PFSK-1 (cell line): ENCODE data around the gene FAM151B.

Experiments
- FOXP2 ChIP-seq: optimal IDR thresholded peaks from 2 replicates; pipeline ENCODE3; 2011; ENCODE audit warnings: borderline replicate concordance, control low read depth, inconsistent platforms; ENCODE audit not compliant: insufficient read depth; ENCODE audit errors: extremely low read length, extremely low read depth
- POLR2AphosphoS5 ChIP-seq: IDR thresholded peaks from 2 replicates; pipeline ENCODE4 v1.6.1; 2012; ENCODE audit warnings: low read depth, mild to moderate bottlenecking, control low read depth, low read length, moderate library complexity
- REST ChIP-seq, 2 experiments: IDR thresholded peaks; 2 replicates each; pipeline versions ENCODE4 v1.6.1 to v1.8.0; 2011 to 2012; ENCODE audit warnings: low read depth in 2 of 2, low read length in 2 of 2, control low read depth in 1 of 2, inconsistent platforms in 1 of 2, mild to moderate bottlenecking in 1 of 2, moderate library complexity in 1 of 2; ENCODE audit not compliant: insufficient read depth in 1 of 2
- SIN3A ChIP-seq: IDR thresholded peaks from 2 replicates; pipeline ENCODE4 v1.6.1; 2012; ENCODE audit warnings: mild to moderate bottlenecking, low read length, moderate library complexity, borderline replicate concordance; ENCODE audit not compliant: insufficient read depth
- TAF1 ChIP-seq: IDR thresholded peaks from 2 replicates; pipeline ENCODE4 v1.6.1; 2012; ENCODE audit warnings: low read length, control low read depth, borderline replicate concordance; ENCODE audit not compliant: insufficient read depth

FAM151B gene

GRCh38 chr5:80541392-80541791, 53.5 kb downstream of the FAM151B start:
- TF ChIP-seq REST (IDR thresholded peaks at IDR 0.05; ENCODE audit: insufficient read depth in 1 of 2, low read depth in 2 of 2, low read length in 2 of 2) (no peak), SIN3A (no peak)

DNA sequence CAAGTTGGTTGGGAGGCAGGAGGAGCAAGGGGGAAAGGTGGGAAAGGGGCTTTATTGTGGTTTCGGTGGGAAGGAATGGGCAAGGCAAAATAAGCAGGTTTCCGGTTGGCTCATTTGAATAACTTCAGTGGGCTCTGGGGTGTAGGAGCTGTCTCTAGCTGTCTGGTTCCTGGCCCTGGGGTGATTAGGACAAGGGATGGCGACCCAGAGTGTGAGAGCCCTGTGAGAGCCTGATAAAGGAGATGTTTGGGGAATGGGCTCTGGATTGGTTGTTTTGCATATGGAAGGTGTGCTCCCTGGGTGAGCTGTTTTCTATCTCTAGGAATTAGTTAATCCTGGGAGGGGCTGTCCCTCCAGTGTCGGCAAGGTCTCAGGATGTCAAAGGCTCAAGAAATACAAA, 66.7 kb downstream of the FAM151B start:
- no peak for TF ChIP-seq FOXP2
- no peak for TF ChIP-seq POLR2AphosphoS5
- TF ChIP-seq REST (IDR thresholded peaks at IDR 0.05; ENCODE audit: insufficient read depth in 1 of 2, low read depth in 2 of 2, low read length in 2 of 2): no peak
- no peak for TF ChIP-seq TAF1
- TF ChIP-seq SIN3A: no peak

- TF ChIP-seq SIN3A: no peak
Observed at GRCh38 chr5:80555099-80555498, 67.2 kb downstream of the FAM151B start.

DNA sequence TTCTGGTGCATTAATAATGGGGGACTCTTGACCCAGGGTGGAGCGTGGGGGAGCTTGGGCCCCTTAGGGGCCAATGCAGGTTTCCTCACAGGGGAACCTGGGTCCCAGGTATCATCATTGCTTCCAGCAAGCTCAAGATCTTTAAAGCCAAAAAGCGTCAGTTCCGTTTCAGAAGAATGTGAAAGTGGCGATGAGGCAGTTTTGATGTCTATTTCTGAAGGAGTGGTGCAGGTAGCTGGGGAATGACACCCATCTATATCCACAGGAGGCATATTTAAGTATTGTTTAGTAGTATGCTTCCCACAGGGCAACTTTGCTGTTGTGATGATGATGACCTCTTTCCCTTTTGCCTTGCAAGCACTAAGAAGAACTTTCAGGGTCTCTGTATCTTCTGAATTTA, 71.3 kb downstream of the FAM151B start:
- no peak for TF ChIP-seq REST (IDR thresholded peaks at IDR 0.05; ENCODE audit: insufficient read depth in 1 of 2, low read depth in 2 of 2, low read length in 2 of 2)
- TF ChIP-seq TAF1: no peak
- no peak for TF ChIP-seq FOXP2
- no peak for TF ChIP-seq SIN3A
- TF ChIP-seq POLR2AphosphoS5: no peak

DNA sequence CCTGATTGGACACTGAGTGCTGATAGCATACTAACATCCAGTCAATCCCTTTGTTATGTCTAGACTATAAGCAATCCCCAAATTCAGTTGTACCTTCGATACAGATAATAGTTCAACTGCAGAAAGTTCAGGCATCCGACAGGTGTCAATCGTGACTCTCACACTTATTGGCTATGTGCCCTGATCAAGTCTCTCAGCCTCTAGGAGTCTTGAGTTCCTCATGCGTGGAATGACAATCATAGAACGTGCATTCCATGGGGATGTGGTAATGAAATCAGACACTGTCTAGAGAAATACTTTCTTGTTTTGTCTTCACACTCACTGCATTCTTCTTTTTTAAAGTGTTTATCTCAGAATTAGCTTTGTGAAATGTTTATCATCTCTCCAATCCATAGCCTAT, 77.4 kb downstream of the FAM151B start:
- TF ChIP-seq TAF1: no peak
- no peak for TF ChIP-seq FOXP2
- no peak for TF ChIP-seq POLR2AphosphoS5
- TF ChIP-seq SIN3A: no peak
- no peak for TF ChIP-seq REST (IDR thresholded peaks at IDR 0.05; ENCODE audit: insufficient read depth in 1 of 2, low read depth in 2 of 2, low read length in 2 of 2)

DNA sequence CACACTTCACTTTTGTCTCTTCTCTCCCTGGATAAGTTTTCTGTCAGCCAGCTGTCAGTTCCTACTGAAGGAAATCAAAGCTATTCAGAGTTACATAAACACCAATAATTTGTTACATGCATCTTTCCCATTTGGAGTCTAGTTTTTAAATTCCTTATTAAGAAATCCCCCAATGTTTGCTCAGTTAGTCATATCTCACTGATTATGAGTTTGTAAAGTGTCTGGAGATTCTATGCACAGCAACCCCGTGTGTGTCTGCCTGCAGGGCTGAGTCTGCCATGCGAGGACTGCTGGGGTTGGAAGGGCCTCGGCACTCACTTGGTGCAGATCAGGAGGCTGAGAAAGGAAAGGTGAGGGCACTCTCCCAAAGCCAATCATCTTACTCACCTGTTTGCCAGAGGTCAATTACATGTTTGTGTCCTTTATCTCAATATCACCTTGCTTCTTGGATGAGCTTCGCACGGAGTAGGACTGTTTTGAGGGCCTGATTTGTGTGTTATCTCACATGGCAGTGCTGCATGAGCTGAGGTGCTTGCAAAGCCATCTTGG, 78.9 kb downstream of the FAM151B start:
- TF ChIP-seq REST (IDR thresholded peaks at IDR 0.05; ENCODE audit: insufficient read depth in 1 of 2, low read depth in 2 of 2, low read length in 2 of 2) (no peak), SIN3A (no peak), POLR2AphosphoS5 (no peak), FOXP2 (no peak), TAF1 (no peak)
